B cell (primary cell): ENCODE results near the gene VANGL1. TPM values are rescaled to one million over a fixed set of nuclear protein-coding genes. Genes with fewer than 3 reads are reported as not detected.

Source experiments
- ATAC-seq: fragments of 200-7000 bp; cut with Tn5 transposase; one replicate; pipeline ENCODE4 v1.10.0; 2021; ENCODE audit warnings: low read depth, mild to moderate bottlenecking, moderate number of reproducible peaks, moderate library complexity
- CTCF ChIA-PET: fragments of 350-600 bp; sonication (Branson Sonifier 250); formaldehyde crosslinking; loops from one replicate; lab custom pipeline; 2021; ENCODE audit warnings: antibody characterized with exemption, inconsistent platforms; lab: Charles Lee
- POLR2A ChIA-PET: fragments of 350-600 bp; sonication (Branson Sonifier 250); formaldehyde crosslinking; loops from one replicate; lab custom pipeline; 2021; ENCODE audit warnings: antibody characterized with exemption; lab: Charles Lee
- DNase-seq: peaks from one replicate; pipeline ENCODE4 v3.0.0; 2013
- H2AFZ ChIP-seq: 2 replicates; pipeline ENCODE4 v1.6.1; 2012; ENCODE audit warnings: mild to moderate bottlenecking, low read depth, low read length; ENCODE audit not compliant: insufficient read depth, poor library complexity, severe bottlenecking
- H3K27ac ChIP-seq, 2 donors: 1 replicate in 1 of 2; 2 replicates in 1 of 2; pipeline ENCODE4 v1.5.1; 2012 to 2013; ENCODE audit warnings: low read length in 2 of 2, mild to moderate bottlenecking in 2 of 2, moderate library complexity in 1 of 2
- H3K27me3 ChIP-seq, 4 experiments: fragments of 200-600 bp in 1 of 4; sonication (generic) in 1 of 4; replicated peaks in 1 of 4; 1 replicate in 2 of 4; 2 replicates in 2 of 4; pipeline versions ENCODE4 v1.6.1 to v1.7.0; 2013 to 2016; ENCODE audit warnings: low read length in 3 of 4, mild to moderate bottlenecking in 2 of 4, mixed read lengths in 1 of 4, moderate library complexity in 1 of 4; ENCODE audit not compliant: insufficient read depth in 4 of 4, control insufficient read depth in 3 of 4; ENCODE audit errors: control extremely low read depth in 1 of 4
- H3K36me3 ChIP-seq, 2 experiments: replicated peaks in 1 of 2; 1 replicate in 1 of 2; 2 replicates in 1 of 2; pipeline versions ENCODE4 v1.6.1 to v1.7.1; 2013; ENCODE audit warnings: low read length in 1 of 2; ENCODE audit not compliant: insufficient read depth in 2 of 2, control insufficient read depth in 1 of 2; ENCODE audit errors: control extremely low read depth in 1 of 2, extremely low read depth in 1 of 2
- H3K4me1 ChIP-seq, 2 donors: fragments of 200-600 bp in 1 of 2; sonication (generic) in 1 of 2; 1 replicate in 1 of 2; 2 replicates in 1 of 2; pipeline versions ENCODE4 v1.5.1 to v1.6.1; 2013 to 2017; ENCODE audit warnings: low read length in 2 of 2; ENCODE audit not compliant: control insufficient read depth in 2 of 2, insufficient read depth in 2 of 2
- H3K4me2 ChIP-seq: replicated peaks from 2 replicates; pipeline ENCODE3; 2012; ENCODE audit warnings: mild to moderate bottlenecking, low read depth, low read length; ENCODE audit not compliant: poor library complexity, severe bottlenecking
- H3K4me3 ChIP-seq, 5 experiments: fragments of 200-600 bp in 1 of 5; sonication (generic) in 1 of 5; 1 replicate in 3 of 5; 2 replicates in 2 of 5; pipeline versions ENCODE4 v1.5.1 to v1.7.0; 2011 to 2016; ENCODE audit warnings: low read length in 4 of 5, mild to moderate bottlenecking in 4 of 5, low read depth in 2 of 5, control low read depth in 1 of 5, moderate library complexity in 1 of 5; ENCODE audit not compliant: insufficient read depth in 1 of 5; ENCODE audit errors: control extremely low read depth in 1 of 5, extremely low read depth in 1 of 5
- H3K79me2 ChIP-seq: fragments of 200-600 bp; sonication (generic); one replicate; pipeline ENCODE4 v1.6.0; 2016; ENCODE audit warnings: low read length; ENCODE audit not compliant: control insufficient read depth, insufficient read depth
- H3K9ac ChIP-seq: fragments of 200-600 bp; sonication (generic); 2 replicates; pipeline ENCODE4 v1.6.1; 2017; ENCODE audit warnings: mild to moderate bottlenecking, low read length, moderate library complexity
- H3K9me3 ChIP-seq, 3 donors: one replicate each; pipeline versions ENCODE4 v1.6.1 to v1.7.1; 2013; ENCODE audit warnings: low read length in 2 of 3; ENCODE audit not compliant: control insufficient read depth in 2 of 3, insufficient read depth in 1 of 3; ENCODE audit errors: control extremely low read depth in 1 of 3
- H4K20me1 ChIP-seq: 2 replicates; pipeline ENCODE4 v1.6.0; 2012; ENCODE audit warnings: mild to moderate bottlenecking, low read length; ENCODE audit not compliant: insufficient read depth, control insufficient read depth, poor library complexity, severe bottlenecking
- H3K27ac Mint-ChIP-seq: one replicate; pipeline ENCODE4 v1.8.0; 2021; ENCODE audit warnings: mixed read lengths
- H3K27me3 Mint-ChIP-seq: one replicate; pipeline ENCODE4 v1.8.0; 2021; ENCODE audit warnings: mixed read lengths
- H3K4me1 Mint-ChIP-seq: one replicate; pipeline ENCODE4 v1.8.0; 2021; ENCODE audit warnings: mixed read lengths
- H3K4me3 Mint-ChIP-seq: one replicate; pipeline ENCODE4 v1.8.0; 2021; ENCODE audit warnings: mixed read lengths
- H3K9me3 Mint-ChIP-seq: one replicate; pipeline ENCODE4 v1.8.0; 2022; ENCODE audit warnings: mixed read lengths; ENCODE audit not compliant: insufficient read depth
- EZH2 ChIP-seq: IDR thresholded peaks from 2 replicates; pipeline ENCODE4 v1.6.1; 2012; ENCODE audit warnings: borderline replicate concordance, low read depth, mild to moderate bottlenecking, moderate library complexity, low read length; ENCODE audit not compliant: insufficient read depth, poor library complexity, severe bottlenecking
- WGBS: methylation state at CpG from one replicate; pipeline ENCODE4 v1.1.5; 2013; ENCODE audit warnings: missing lambda C conversion rate; ENCODE audit not compliant: insufficient coverage; 5-methylcytosine and 5-hydroxymethylcytosine counted together
- intact Hi-C: fragments of 100-400 bp; cut with micrococcal nuclease; formaldehyde crosslinking; loops from one replicate; pipeline ENCODE4 v1.10.0; 2022
- polyA plus RNA-seq: library from polyadenylated mRNA; depleted of rRNA; stranded (reverse); fragments of >200 nt; gene quantifications from 2 replicates; pipeline ENCODE4 v1.2.3, GENCODE V29; 2012
- total RNA-seq, 2 donors: library from RNA; stranded (reverse); fragments of 120-200 nt in 1 of 2; gene quantifications; 1 replicate in 1 of 2; 2 replicates in 1 of 2; pipeline versions ENCODE4 v1.2.3 to v1.2.4, GENCODE V29; 2013 to 2022
- TF ChIP-seq, protein P1 (sequence below): fragments of 200-600 bp; IDR thresholded peaks from one replicate; pipeline ENCODE4 v1.8.0; 2022; ENCODE audit warnings: antibody characterized with exemption, mild to moderate bottlenecking

Gene VANGL1
- total and polyA plus RNA-seq, 2 donors (not counting 1 experiment from before 2014, with no cell fraction given), result 0.21 to 0.30 TPM

- Histone ChIP-seq H3K9me3 (no peaks in the 10 kb centered on the region), H3K27me3 (peaks cover 0 to 4% (median 0%) of the 10 kb centered on the region in 4 experiments), H3K4me1 (peaks cover 0 to 8% of the 10 kb centered on the region in 2 donors), H3K4me2 (no peak overlapping the region), H3K36me3 (no peaks in the 10 kb centered on the region), H3K79me2 (no peaks in the 10 kb centered on the region), H3K9ac (no peak overlapping the region), H3K27ac (no peak overlapping the region), H3K4me3 (no peak overlapping the region), H2AFZ (no peak overlapping the region), H4K20me1 (no peaks in the 10 kb centered on the region)
- Mint-ChIP-seq H3K4me3 (no peak overlapping the region), H3K27ac (no peak overlapping the region), H3K9me3 (no peaks in the 10 kb centered on the region), H3K27me3 (peaks cover 5% of the 10 kb centered on the region), H3K4me1 (peaks cover 6% of the 10 kb centered on the region)
- DNase-seq, result no peak
- TF ChIP-seq, protein P1, sequence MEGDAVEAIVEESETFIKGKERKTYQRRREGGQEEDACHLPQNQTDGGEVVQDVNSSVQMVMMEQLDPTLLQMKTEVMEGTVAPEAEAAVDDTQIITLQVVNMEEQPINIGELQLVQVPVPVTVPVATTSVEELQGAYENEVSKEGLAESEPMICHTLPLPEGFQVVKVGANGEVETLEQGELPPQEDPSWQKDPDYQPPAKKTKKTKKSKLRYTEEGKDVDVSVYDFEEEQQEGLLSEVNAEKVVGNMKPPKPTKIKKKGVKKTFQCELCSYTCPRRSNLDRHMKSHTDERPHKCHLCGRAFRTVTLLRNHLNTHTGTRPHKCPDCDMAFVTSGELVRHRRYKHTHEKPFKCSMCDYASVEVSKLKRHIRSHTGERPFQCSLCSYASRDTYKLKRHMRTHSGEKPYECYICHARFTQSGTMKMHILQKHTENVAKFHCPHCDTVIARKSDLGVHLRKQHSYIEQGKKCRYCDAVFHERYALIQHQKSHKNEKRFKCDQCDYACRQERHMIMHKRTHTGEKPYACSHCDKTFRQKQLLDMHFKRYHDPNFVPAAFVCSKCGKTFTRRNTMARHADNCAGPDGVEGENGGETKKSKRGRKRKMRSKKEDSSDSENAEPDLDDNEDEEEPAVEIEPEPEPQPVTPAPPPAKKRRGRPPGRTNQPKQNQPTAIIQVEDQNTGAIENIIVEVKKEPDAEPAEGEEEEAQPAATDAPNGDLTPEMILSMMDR, result no peak
- no peak for TF ChIP-seq EZH2
- CTCF ChIA-PET, result no interaction called here
- intact Hi-C loops, result no loop called here
- 69% methylated on average over 2 of the region's 2 CpGs for WGBS
- no peak for ATAC-seq
- POLR2A ChIA-PET, result no interaction called here
These were observed 5.3 kb downstream of the VANGL1 start for GRCh38 chr1:115647047-115647446.

DNA sequence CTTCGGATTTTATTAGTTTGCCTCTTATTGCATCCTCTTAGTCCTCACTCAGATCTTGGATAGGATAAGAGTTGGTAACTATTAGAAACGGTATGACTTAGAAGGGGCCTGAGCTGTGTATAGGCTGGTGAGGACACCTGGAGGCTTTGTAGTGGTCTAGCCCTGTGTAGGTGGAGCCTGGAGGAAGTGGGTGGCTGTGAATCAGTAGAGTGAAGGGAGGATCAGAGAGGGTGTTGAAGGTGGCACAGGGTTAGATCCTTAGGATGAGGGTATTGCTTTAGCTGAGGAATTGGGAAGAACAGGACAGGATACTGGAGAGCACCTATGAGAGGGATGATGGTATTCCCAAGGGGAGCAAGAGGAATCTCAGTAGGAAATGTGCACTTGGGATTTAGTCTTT, 5.7 kb downstream of the VANGL1 start:
- DNase-seq (no peak), ATAC-seq (no peak)
- H4K20me1 ChIP-seq, result no peaks in the 10 kb centered on the region
- ChIA-PET CTCF (no interaction called here), POLR2A (no interaction called here)
- 100% methylated on average over 1 of the region's 2 CpGs for WGBS
- H3K4me2 ChIP-seq, result no peak overlapping the region
- no peaks in the 10 kb centered on the region for H3K79me2 ChIP-seq
- Mint-ChIP-seq H3K4me3 (no peak overlapping the region), H3K27me3 (peaks cover 5% of the 10 kb centered on the region), H3K9me3 (no peaks in the 10 kb centered on the region), H3K27ac (no peak overlapping the region), H3K4me1 (peaks cover 6% of the 10 kb centered on the region)
- H3K9me3 ChIP-seq, result no peaks in the 10 kb centered on the region
- H3K36me3 ChIP-seq, result no peaks in the 10 kb centered on the region
- H3K27me3 ChIP-seq, result peaks cover 0 to 4% (median 0%) of the 10 kb centered on the region in 4 experiments
- H3K27ac ChIP-seq, result no peak overlapping the region
- H3K4me3 ChIP-seq, result no peak overlapping the region
- TF ChIP-seq, protein P1, result no peak
- no peak for TF ChIP-seq EZH2
- peaks cover 0 to 7% of the 10 kb centered on the region in 2 donors for H3K4me1 ChIP-seq
- intact Hi-C loops, result no loop called here
- no peak overlapping the region for H3K9ac ChIP-seq
- H2AFZ ChIP-seq, result no peak overlapping the region
